Fibroblast of skin of right quadriceps (primary cell): Measurements from ENCODE around the gene IL19.
"Not testable (repeated sequence)": the region's sequence is repeated elsewhere in the genome, so short reads cannot be mapped to it uniquely, and the experiment has no call there.

Source experiments
- DNase-seq: peaks from one replicate; pipeline ENCODE4 v3.0.0-alpha.2; 2013

The IL19 gene

GRCh38 chr1:206778031-206778430 lies 7.5 kb downstream of the IL19 start:
- DNase-seq, result no peak

- DNase-seq, result not testable (repeated sequence)
Observed at GRCh38 chr1:206778911-206779310, 8.3 kb downstream of the IL19 start.

DNA sequence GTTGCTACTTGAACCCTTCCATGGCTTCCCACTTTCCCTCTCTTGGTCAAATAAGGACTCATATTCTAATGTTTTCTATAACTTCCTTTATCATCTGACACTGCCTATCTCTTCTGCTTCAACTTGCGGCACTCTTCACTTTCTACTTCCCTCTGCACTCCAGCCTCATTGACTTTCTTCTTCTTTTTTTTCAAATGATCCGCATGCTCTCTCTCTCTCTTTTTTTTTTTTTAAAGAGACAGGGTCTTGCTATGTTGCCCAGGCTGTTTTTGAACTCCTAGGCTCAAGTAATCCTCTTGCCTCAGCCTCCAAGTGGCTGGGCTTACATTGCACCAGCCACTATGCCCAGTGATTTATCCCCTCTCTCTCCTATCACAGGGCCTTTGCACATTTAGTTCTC lies 9.1 kb downstream of the IL19 start:
- no peak for DNase-seq

DNA sequence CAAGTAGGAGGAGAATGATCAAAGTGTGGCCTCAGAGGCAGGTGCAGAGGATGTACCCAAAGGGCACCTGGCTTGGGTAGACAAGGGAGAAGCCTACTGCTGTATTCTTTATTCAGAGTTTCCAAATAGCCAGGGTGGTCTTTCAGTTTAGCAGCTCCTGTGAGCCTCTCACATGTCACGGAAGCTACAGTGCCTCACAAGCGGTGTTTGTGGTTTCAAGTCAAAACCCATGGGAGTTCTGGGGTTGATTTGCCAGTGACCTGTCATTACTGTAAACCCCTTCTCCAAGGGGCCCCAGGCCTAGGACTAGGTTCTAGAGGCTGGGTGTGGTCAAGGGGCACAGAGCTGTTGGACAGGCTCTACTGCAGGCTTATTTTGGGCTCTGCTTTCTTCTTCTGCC lies 11.9 kb downstream of the IL19 start:
- no peak for DNase-seq

DNA sequence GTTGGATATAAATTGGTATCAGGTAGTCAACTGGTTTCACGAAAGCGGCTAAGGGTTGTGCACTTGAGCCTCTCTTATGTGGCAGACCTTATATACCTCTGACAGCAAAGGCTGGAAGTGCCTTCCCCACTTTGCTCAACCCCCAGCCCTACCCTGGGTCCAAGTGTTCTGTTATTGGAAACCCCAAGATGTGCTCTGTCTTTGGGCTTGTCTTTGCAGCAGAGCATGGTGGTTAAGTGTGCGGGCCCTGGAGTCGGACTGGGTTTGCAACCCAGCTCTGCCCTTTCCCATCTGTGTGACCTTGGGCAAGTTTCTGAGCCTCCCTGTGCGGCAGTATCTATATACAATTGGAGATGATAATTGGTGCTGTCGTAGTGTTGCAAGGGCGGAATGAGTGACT lies 12.9 kb downstream of the IL19 start:
- no peak for DNase-seq

GRCh38 chr1:206784471-206784903 lies 13.9 kb downstream of the IL19 start:
- no peak for DNase-seq

GRCh38 chr1:206785182-206785765 lies 14.7 kb downstream of the IL19 start:
- DNase-seq, result no peak

- DNase-seq, result no peak
Observed at GRCh38 chr1:206786212-206786886, 15.8 kb downstream of the IL19 start.

- no peak for DNase-seq
Observed at GRCh38 chr1:206787891-206788290, 17.3 kb downstream of the IL19 start.

DNA sequence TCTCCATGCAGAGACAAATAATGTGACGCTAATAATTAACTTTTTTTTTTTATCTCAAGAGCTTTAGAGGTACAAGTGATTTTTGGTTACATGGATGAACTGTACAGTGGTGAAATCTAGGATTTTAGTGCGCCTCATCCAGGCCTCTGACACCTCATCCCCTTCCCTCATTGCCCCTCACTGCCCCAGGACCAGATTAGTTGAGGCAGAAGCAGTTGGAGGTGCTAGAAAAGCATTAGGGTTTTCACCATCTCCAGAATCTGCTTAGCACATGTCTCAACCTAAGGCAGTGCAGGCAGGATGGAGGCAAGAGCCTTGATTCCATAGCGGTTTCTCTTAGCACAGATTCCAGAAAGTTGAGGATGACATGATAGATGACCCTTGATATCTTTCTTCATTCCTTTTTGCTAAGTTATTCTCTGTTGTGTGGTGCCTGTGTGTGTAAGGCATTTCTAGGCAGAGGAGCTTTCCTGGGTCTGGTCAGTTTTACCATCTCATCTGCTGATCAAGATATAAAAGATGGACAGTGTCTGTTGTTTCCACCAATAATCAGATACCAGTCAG lies 18.0 kb downstream of the IL19 start:
- peak; percentile 21 for DNase-seq

DNA sequence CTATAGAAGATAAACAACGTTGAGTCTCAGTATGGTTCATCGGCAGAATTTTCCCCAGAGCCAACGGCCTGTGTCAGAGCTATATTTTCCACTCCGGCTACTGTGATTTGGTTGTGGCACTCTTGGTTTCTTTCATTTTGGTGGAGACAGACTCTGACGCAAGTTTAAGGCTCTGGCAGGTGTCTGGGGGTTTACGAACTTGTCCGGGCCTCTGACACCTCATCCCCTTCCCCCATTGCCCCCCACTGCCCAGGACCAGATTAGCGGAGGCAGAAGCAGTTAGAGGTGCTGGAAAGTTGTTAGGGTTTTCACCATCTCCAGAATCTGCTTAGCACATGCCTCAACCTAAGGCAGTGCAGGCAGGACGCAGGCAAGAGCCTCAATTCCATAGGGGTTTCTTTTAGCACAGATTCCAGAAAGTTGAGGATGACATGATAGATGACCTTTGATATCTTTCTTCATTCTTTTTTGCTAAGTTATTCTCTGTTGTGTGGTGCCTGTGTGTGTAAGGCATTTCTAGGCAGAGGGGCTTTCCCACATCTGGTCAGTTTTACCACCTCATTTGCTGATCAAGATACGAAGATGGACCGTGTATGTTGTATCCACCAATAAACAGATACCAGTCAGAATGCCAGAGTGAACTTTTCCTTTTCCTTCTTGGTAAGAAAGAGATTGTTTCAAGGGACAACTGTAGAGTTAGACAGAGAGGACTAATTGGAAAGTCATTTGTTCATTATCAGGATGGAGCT lies 20.1 kb downstream of the IL19 start:
- DNase-seq, result no peak

- DNase-seq, result peak; percentile 35
Observed at GRCh38 chr1:206792939-206793607, 22.5 kb downstream of the IL19 start.

GRCh38 chr1:206793620-206794019 lies 23.0 kb downstream of the IL19 start:
- no peak for DNase-seq

DNA sequence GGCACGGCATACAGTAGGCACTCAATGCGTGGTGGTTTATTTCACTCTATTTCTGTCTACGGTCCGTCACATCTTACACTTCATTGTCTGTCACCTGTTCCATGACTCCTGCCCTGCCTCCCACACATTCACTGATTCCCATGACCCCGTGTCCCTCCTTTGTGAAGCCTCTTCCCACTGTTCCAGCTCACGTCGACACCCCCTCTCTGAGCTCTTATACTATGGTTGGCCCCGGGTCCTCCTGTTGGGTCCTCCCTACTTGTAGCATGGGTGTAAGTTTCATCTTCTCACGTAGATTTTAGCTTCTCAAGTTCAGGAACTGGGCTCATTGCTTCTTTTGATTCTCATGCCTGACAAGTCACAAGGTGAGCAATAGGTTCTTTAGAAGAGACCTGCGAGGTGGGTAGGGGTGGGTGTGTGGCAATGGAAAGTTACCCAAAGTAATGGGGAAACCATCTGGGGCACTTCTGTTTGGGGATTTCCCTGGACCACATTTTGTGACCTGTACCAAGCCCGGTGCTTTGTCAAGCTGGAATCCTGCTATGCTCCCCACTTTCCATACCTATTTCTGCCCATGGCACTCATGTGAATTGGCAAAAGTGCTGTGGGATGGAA lies 23.8 kb downstream of the IL19 start:
- DNase-seq, result no peak

GRCh38 chr1:206796116-206796515 lies 25.5 kb downstream of the IL19 start:
- DNase-seq, result no peak

GRCh38 chr1:206796981-206797402 lies 26.4 kb downstream of the IL19 start:
- DNase-seq, result no peak

- no peak for DNase-seq
Observed at GRCh38 chr1:206797534-206798383, 27.2 kb downstream of the IL19 start.

DNA sequence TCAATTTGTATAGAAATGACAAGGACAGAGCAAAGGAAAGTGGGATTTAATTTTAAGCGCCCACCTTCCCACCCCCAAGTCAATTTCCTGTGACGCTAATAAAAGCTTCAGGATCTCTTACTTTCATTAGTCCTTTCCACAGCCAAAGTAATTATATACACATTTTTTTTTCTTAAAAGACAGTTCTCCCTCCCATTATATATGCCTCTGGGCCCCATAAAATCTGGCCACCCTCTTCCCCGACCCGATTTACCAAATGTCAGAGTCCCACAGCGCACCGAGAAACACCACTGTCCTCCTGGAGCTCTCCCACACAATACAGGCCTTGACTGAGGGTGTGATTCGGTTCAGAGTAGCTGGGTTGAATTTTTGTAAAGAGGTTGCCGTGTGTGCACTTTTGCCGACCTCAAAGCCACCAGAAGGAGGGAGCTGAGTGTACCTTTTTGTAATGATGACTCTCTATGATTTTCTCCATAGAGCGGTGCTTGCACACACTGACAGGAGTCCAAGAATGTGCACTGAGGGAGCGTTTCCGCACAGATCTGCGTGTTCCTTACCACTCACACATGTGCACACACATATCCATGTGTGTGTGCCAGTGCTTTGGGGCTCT lies 27.9 kb downstream of the IL19 start:
- no peak for DNase-seq

GRCh38 chr1:206799311-206799710 lies 28.7 kb downstream of the IL19 start:
- no peak for DNase-seq

GRCh38 chr1:206800411-206800810 lies 29.8 kb downstream of the IL19 start:
- DNase-seq, result no peak

- no peak for DNase-seq
Observed at GRCh38 chr1:206800891-206801290, 30.3 kb downstream of the IL19 start.
